H9 (cell line): Measurements from ENCODE around the gene SLC48A1. TPM values are rescaled to one million over a fixed set of nuclear protein-coding genes. Genes with fewer than 3 reads are reported as not detected.

Source experiments
- DNase-seq: peaks from one replicate; pipeline ENCODE4 v3.0.0-alpha.2; 2017
- H2AFZ ChIP-seq: one replicate; pipeline ENCODE4 v1.6.1; 2013; ENCODE audit warnings: mild to moderate bottlenecking, low read length, control low read depth, moderate library complexity
- H2AK5ac ChIP-seq: 2 replicates; pipeline ENCODE4 v1.6.1; 2013; ENCODE audit warnings: low read length, control low read depth, mixed read lengths; ENCODE audit not compliant: insufficient read length
- H2BK120ac ChIP-seq: one replicate; pipeline ENCODE4 v1.6.1; 2013; ENCODE audit warnings: low read depth, mild to moderate bottlenecking, low read length, control low read depth, inconsistent platforms; ENCODE audit not compliant: poor library complexity, severe bottlenecking
- H2BK12ac ChIP-seq: 2 replicates; pipeline ENCODE4 v1.6.1; 2013; ENCODE audit warnings: low read length, control low read depth, mixed read lengths, low read depth; ENCODE audit not compliant: insufficient read length
- H2BK15ac ChIP-seq: 2 replicates; pipeline ENCODE4 v1.6.1; 2013; ENCODE audit warnings: low read depth, low read length, control low read depth
- H2BK20ac ChIP-seq: one replicate; pipeline ENCODE4 v1.6.1; 2013; ENCODE audit warnings: low read depth, mild to moderate bottlenecking, low read length, control low read depth, inconsistent platforms; ENCODE audit not compliant: poor library complexity, severe bottlenecking
- H2BK5ac ChIP-seq: 2 replicates; pipeline ENCODE4 v1.6.1; 2013; ENCODE audit warnings: low read length, control low read depth, mixed read lengths; ENCODE audit not compliant: insufficient read length
- H3K14ac ChIP-seq: 2 replicates; pipeline ENCODE4 v1.6.1; 2013; ENCODE audit warnings: low read length, control low read depth; ENCODE audit not compliant: insufficient read depth
- H3K18ac ChIP-seq: 2 replicates; pipeline ENCODE4 v1.6.1; 2013; ENCODE audit warnings: low read depth, mild to moderate bottlenecking, mixed read lengths, low read length, control low read depth; ENCODE audit not compliant: insufficient read length
- H3K23ac ChIP-seq: 2 replicates; pipeline ENCODE4 v1.6.1; 2013; ENCODE audit warnings: low read length, control low read depth, mixed read lengths, low read depth; ENCODE audit not compliant: insufficient read length
- H3K23me2 ChIP-seq: 2 replicates; pipeline ENCODE4 v1.6.1; 2013; ENCODE audit warnings: low read depth, mild to moderate bottlenecking, mixed read lengths, low read length, control low read depth; ENCODE audit not compliant: insufficient read length, poor library complexity, severe bottlenecking
- H3K27ac ChIP-seq: 2 replicates; pipeline ENCODE4 v1.5.1; 2013; ENCODE audit warnings: low read length, control low read depth, mixed read lengths, low read depth; ENCODE audit not compliant: insufficient read length
- H3K27me3 ChIP-seq: 2 replicates; pipeline ENCODE4 v1.6.1; 2013; ENCODE audit warnings: low read length, control low read depth, inconsistent platforms; ENCODE audit not compliant: insufficient read depth
- H3K4ac ChIP-seq: 2 replicates; pipeline ENCODE4 v1.6.1; 2013; ENCODE audit warnings: low read depth, mild to moderate bottlenecking, control low read depth, inconsistent platforms, low read length, moderate library complexity
- H3K4me1 ChIP-seq: 2 replicates; pipeline ENCODE4 v1.6.1; 2013; ENCODE audit warnings: low read length, control low read depth, inconsistent platforms; ENCODE audit not compliant: insufficient read depth
- H3K4me2 ChIP-seq: 2 replicates; pipeline ENCODE4 v1.6.1; 2013; ENCODE audit warnings: low read length, control low read depth, mixed read lengths; ENCODE audit not compliant: insufficient read length, insufficient read depth
- H3K56ac ChIP-seq: 2 replicates; pipeline ENCODE4 v1.6.1; 2013; ENCODE audit warnings: low read depth, mild to moderate bottlenecking, mixed read lengths, low read length, control low read depth; ENCODE audit not compliant: insufficient read length
- H3K79me1 ChIP-seq: 2 replicates; pipeline ENCODE4 v1.6.1; 2013; ENCODE audit warnings: low read depth, mild to moderate bottlenecking, moderate library complexity, low read length, control low read depth, inconsistent platforms; ENCODE audit not compliant: insufficient read depth, poor library complexity, severe bottlenecking
- H3K79me2 ChIP-seq: 2 replicates; pipeline ENCODE4 v1.6.1; 2013; ENCODE audit warnings: low read length, control low read depth, inconsistent platforms; ENCODE audit not compliant: insufficient read depth
- H3K9ac ChIP-seq: 2 replicates; pipeline ENCODE4 v1.6.1; 2013; ENCODE audit warnings: low read length, control low read depth, mixed read lengths; ENCODE audit not compliant: insufficient read length; ENCODE audit errors: extremely low read depth
- H3K9me3 ChIP-seq: one replicate; pipeline ENCODE4 v1.6.1; 2013; ENCODE audit warnings: low read depth, low read length, inconsistent platforms; ENCODE audit not compliant: control insufficient read depth
- H3T11ph ChIP-seq: one replicate; pipeline ENCODE4 v1.6.1; 2013; ENCODE audit warnings: mild to moderate bottlenecking, low read length, control low read depth, inconsistent platforms
- H4K20me1 ChIP-seq: one replicate; pipeline ENCODE4 v1.6.1; 2013; ENCODE audit not compliant: control insufficient read depth, insufficient read length, insufficient read depth
- H4K5ac ChIP-seq: 2 replicates; pipeline ENCODE4 v1.6.1; 2013; ENCODE audit warnings: low read depth, mild to moderate bottlenecking, mixed read lengths, low read length, control low read depth; ENCODE audit not compliant: insufficient read length
- H4K8ac ChIP-seq: replicated peaks from 2 replicates; pipeline ENCODE4 v1.6.1; 2013; ENCODE audit warnings: low read length, control low read depth, mixed read lengths, low read depth; ENCODE audit not compliant: insufficient read length
- H4K91ac ChIP-seq: 2 replicates; pipeline ENCODE4 v1.6.1; 2013; ENCODE audit warnings: low read depth, mild to moderate bottlenecking, moderate library complexity, mixed read lengths, low read length, control low read depth; ENCODE audit not compliant: insufficient read length
- H3K27ac Mint-ChIP-seq, 3 experiments: 2 replicates in 2 of 3; 3 replicates in 1 of 3; pipeline ENCODE4 v1.8.0; 2020 to 2021; ENCODE audit warnings: mixed read lengths in 3 of 3, mild to moderate bottlenecking in 1 of 3, moderate library complexity in 1 of 3
- H3K27me3 Mint-ChIP-seq: 2 replicates; pipeline ENCODE4 v1.8.0; 2021; ENCODE audit warnings: low read depth, mild to moderate bottlenecking, moderate library complexity, mixed read lengths
- H3K36me3 Mint-ChIP-seq, 3 experiments: 2 replicates in 2 of 3; 3 replicates in 1 of 3; pipeline ENCODE4 v1.8.0; 2020 to 2021; ENCODE audit warnings: low read depth in 3 of 3, mixed read lengths in 3 of 3; ENCODE audit not compliant: insufficient read depth in 1 of 3
- H3K4me1 Mint-ChIP-seq, 2 experiments: 2 replicates each; pipeline ENCODE4 v1.8.0; 2020; ENCODE audit warnings: mixed read lengths in 2 of 2
- H3K4me3 Mint-ChIP-seq, 2 experiments: 2 replicates in 1 of 2; 3 replicates in 1 of 2; pipeline ENCODE4 v1.8.0; 2020 to 2021; ENCODE audit warnings: mild to moderate bottlenecking in 2 of 2, mixed read lengths in 2 of 2, moderate library complexity in 1 of 2
- H3K9me3 Mint-ChIP-seq, 2 experiments: 2 replicates in 1 of 2; 3 replicates in 1 of 2; pipeline ENCODE4 v1.8.0; 2020; ENCODE audit warnings: mild to moderate bottlenecking in 2 of 2, mixed read lengths in 2 of 2, moderate library complexity in 1 of 2
- WGBS: extraction: QIAGEN DNeasy Blood & Tissue Kit; methylation state at CpG from one replicate; pipeline ENCODE4 v1.1.7; 2013; ENCODE audit warnings: missing lambda C conversion rate, low lambda C conversion rate, mixed read lengths; ENCODE audit not compliant: insufficient read length; ENCODE audit errors: extremely low coverage; 5-methylcytosine and 5-hydroxymethylcytosine counted together
- total RNA-seq: library from RNA; stranded (reverse); gene quantifications from 2 replicates; pipeline ENCODE4 v1.2.1, GENCODE V29; 2021
- TF ChIP-seq, protein P1 (sequence below): fragments of 200-600 bp; sonication (generic); conservative IDR thresholded peaks from 3 replicates; pipeline ENCODE4 v1.8.0; 2021; ENCODE audit warnings: antibody characterized with exemption, mild to moderate bottlenecking

The SLC48A1 gene
- total RNA-seq, 1 experiment from 2014 or later = 10.6 TPM

GRCh38 chr12:47791351-47791746 is 18.3 kb downstream of the SLC48A1 start:
- Histone ChIP-seq H3K4me1 (no peaks in the 10 kb centered on the region), H3K27me3 (no peaks in the 10 kb centered on the region), H4K91ac (no peak overlapping the region), H3K27ac (no peak overlapping the region), H4K8ac (no peak overlapping the region), H3K23ac (no peak overlapping the region), H3K4ac (no peak overlapping the region), H2AK5ac (no peak overlapping the region), H3K14ac (no peak overlapping the region), H3K56ac (no peak overlapping the region), H2BK120ac (no peak overlapping the region), H3K9ac (no peak overlapping the region), H3K18ac (no peak overlapping the region), H2BK15ac (no peak overlapping the region), H2AFZ (no peak overlapping the region), H3K79me1 (no peaks in the 10 kb centered on the region), H4K5ac (no peak overlapping the region), H4K20me1 (no peaks in the 10 kb centered on the region), H2BK12ac (no peak overlapping the region), H3K23me2 (no peaks in the 10 kb centered on the region), H2BK20ac (no peak overlapping the region), H2BK5ac (no peak overlapping the region), H3T11ph (no peak overlapping the region), H3K4me2 (no peak overlapping the region), H3K9me3 (no peaks in the 10 kb centered on the region), H3K79me2 (no peaks in the 10 kb centered on the region)
- TF ChIP-seq, protein P1, sequence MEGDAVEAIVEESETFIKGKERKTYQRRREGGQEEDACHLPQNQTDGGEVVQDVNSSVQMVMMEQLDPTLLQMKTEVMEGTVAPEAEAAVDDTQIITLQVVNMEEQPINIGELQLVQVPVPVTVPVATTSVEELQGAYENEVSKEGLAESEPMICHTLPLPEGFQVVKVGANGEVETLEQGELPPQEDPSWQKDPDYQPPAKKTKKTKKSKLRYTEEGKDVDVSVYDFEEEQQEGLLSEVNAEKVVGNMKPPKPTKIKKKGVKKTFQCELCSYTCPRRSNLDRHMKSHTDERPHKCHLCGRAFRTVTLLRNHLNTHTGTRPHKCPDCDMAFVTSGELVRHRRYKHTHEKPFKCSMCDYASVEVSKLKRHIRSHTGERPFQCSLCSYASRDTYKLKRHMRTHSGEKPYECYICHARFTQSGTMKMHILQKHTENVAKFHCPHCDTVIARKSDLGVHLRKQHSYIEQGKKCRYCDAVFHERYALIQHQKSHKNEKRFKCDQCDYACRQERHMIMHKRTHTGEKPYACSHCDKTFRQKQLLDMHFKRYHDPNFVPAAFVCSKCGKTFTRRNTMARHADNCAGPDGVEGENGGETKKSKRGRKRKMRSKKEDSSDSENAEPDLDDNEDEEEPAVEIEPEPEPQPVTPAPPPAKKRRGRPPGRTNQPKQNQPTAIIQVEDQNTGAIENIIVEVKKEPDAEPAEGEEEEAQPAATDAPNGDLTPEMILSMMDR = no peak
- Mint-ChIP-seq H3K27ac (no peak overlapping the region), H3K27me3 (no peaks in the 10 kb centered on the region), H3K9me3 (no peaks in the 10 kb centered on the region), H3K4me3 (no peak overlapping the region), H3K36me3 (peaks cover 40 to 78% (median 77%) of the 10 kb centered on the region in 3 experiments; a peak in 6 of 7 replicates), H3K4me1 (no peaks in the 10 kb centered on the region)
- WGBS = no CpG with 5 or more reads among the region's 14 CpGs
- no peak for DNase-seq
